M059J (cell line): ENCODE measurements around the gene VENTX. TPM values are rescaled to one million over a fixed set of nuclear protein-coding genes. Genes with fewer than 3 reads are reported as not detected.
"Not testable (repeated sequence)": the region's sequence is repeated elsewhere in the genome, so short reads cannot be mapped to it uniquely, and the experiment has no call there.

Experiments
- DNase-seq: peaks from one replicate; pipeline ENCODE4 v3.0.0-alpha.2; 2012; ENCODE audit warnings: low read depth
- total RNA-seq: library from RNA; depleted of rRNA; stranded (reverse); fragments of >200 nt; shearing (Covaris generic); gene quantifications from 2 replicates; pipeline ENCODE4 v1.2.3, GENCODE V29; 2014

VENTX gene
- total RNA-seq, 1 experiment from 2014 or later, result not detected

DNA sequence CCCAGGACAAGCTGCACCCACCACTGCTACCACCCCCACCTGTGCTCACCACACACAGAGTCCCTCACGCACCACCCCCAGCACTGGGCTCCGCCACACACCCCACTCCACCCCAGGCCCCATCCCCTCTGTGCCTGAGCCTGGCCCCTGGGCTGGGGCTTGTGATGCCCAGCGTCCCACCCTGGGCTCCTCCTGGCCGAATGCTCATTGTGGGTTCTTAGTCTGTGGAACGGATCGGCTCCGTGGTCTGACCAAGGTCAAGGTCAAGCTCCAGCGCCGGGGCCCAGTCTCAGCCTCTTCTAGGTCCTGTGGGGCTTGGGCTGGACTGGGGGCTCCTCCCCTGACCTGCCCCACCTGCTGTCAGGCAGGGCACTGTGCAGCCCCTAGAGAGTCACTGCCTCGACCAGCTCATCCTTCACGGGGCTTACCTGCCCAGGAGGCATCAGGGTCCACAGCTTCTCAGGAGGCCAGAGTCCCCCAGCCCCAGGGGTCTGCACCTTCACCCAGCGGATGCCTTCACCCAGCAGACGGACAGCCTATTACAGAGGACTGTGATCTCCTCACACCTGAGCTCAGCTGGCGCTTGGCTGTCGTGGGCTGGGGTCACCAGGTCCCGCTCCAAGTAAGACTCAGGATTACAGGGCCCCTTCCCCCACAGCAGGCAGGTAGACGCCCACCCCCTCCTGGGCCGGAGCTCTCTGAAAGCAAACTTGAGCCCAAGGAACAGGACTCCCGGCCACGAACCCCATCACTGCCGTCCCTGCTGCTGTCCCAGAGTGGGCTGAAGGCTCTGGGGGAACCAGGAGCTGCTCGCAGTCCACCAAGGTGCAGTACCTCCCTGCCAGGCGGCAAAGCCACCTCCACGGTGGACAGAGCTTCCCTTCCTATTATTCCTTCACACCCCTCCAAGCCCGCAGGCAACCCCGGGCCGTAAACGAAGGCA lies 22.9 kb upstream of the VENTX start:
- DNase-seq, result no peak

- no peak for DNase-seq
These were observed 22.1 kb upstream of the VENTX start for GRCh38 chr10:133215586-133215985.

DNA sequence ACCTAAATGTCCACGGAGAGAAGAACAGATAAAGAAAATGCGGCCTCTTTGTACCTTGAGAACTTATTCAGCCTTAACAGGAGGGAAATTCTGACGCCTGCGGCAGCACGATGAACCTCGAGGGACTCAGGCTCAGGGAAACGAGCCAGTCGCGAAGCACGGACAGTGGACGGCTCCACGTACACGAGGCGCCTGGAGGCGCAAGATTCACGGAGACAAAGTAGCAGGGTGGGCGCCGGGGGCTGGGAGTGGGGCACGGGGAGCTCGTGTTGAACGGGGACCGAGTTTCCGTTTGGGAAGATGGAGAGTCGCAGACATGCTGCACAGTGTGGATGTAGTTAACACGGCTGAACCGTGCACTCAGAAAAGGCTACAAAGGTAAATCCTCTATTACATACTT lies 20.9 kb upstream of the VENTX start:
- DNase-seq, result no peak

GRCh38 chr10:133217800-133218589 lies 19.7 kb upstream of the VENTX start:
- DNase-seq, result no peak

- no peak for DNase-seq
These were observed 18.8 kb upstream of the VENTX start for GRCh38 chr10:133218891-133219290.

DNA sequence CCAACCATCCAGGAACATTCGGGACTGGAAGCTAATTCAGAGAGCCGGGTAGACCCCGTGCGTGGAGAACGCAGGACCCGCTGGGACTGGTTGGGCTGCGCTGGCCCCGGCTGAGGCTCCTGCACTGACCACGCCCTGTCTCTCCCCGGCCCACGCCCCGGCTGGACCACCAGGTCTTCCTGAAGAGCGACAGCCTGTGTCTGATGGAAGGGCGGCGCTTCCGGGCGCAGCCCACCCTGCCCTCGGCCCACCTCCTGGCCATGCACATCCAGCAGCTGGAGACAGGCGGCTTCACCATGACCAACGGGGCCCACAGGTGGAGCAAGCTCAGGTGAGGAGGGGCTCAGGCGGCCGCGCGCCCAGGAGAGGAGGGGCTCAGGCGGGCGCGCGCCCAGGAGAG lies 17.9 kb upstream of the VENTX start:
- no peak for DNase-seq

DNA sequence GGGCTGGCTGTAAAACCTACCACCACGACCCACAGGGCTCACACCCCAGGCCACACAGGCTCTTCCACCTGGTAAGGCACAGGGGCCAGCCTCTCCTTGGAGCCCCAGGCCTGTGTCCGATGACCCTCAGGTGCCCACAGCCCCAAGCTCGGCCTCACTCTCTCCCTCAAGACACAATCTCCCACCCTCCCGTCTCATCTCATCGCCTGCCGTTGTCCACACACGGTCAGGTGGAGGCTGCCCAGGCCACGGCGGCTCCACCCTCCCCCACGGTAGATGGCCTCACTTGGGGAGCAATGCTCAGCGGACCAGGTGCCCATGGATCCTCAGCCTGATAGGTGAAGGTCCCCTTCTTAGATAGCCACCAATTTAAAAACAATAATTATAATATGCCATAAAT lies 16.3 kb upstream of the VENTX start:
- no peak for DNase-seq

GRCh38 chr10:133221756-133222155 lies 15.9 kb upstream of the VENTX start:
- not testable (repeated sequence) for DNase-seq

DNA sequence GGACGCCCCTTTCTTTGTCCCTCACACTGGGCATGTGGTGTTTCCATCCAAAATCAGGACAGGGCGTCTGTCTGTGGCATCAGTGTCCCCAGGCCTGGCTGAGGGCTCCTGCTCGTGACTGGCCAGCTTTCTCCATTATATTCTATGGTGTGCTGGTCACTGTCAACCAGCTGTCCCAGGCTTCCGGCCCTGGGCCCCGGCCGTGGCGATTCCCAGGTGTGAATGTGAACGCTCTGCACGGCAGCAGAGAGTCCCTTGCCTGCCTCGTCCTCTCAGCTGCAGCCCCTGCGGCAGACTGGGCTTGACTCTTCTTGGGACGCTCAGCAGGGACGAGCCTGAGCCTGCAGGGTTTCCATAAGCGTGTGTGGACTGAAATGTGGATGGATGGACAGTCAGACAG lies 13.6 kb upstream of the VENTX start:
- DNase-seq, result no peak

DNA sequence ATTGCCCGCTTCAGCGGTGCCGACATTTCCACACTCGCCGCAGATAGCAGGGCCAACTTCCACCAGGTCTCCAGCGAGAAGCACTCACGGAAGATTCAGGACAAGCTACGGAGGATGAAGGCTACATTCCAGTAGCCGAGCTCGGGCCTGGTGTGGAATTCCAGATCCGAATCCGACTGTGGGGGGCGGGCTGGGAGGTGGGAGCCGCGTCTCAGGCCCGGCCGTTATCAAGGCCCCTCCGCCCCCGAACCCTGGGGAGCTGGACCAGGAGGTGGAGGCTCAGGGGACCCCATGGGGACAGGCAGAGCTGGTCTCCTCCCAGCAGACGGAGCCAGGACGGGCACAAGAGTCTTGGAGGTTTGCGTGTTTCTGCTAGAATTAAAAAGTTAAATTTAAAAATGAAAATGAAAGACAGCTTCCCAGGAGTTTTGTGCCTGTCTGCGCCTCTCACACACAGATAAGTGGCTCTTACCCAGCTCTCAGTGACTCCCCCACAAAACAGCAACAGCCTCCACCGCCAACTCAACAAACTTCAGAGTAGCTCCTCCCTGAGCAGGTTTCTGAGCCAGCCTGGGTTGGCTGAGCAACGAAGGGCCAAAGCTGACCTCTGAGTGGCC lies 12.8 kb upstream of the VENTX start:
- no peak for DNase-seq

- peak; percentile 52 for DNase-seq
These were observed 11.9 kb upstream of the VENTX start for GRCh38 chr10:133225707-133226191.

GRCh38 chr10:133226251-133226808 lies 11.3 kb upstream of the VENTX start:
- DNase-seq, result no peak

DNA sequence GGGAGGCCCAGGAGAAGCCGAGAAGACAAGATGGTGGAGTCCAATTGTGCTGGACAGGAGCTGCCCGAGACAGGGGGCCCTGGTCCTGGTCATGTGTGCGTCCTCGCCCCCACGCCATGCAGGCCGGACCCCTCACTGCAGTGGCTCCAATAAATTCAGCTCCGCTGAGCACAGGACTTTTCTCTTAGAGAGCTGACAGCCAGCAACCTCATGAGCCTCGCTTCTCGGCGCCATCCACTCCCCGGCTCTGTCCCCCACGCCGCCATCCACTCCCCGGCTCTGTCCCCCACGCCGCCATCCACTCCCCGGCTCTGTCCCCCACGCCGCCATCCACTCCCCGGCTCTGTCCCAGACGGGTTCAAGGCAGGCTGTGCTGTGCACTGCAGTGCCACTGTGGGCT lies 10.4 kb upstream of the VENTX start:
- no peak for DNase-seq

DNA sequence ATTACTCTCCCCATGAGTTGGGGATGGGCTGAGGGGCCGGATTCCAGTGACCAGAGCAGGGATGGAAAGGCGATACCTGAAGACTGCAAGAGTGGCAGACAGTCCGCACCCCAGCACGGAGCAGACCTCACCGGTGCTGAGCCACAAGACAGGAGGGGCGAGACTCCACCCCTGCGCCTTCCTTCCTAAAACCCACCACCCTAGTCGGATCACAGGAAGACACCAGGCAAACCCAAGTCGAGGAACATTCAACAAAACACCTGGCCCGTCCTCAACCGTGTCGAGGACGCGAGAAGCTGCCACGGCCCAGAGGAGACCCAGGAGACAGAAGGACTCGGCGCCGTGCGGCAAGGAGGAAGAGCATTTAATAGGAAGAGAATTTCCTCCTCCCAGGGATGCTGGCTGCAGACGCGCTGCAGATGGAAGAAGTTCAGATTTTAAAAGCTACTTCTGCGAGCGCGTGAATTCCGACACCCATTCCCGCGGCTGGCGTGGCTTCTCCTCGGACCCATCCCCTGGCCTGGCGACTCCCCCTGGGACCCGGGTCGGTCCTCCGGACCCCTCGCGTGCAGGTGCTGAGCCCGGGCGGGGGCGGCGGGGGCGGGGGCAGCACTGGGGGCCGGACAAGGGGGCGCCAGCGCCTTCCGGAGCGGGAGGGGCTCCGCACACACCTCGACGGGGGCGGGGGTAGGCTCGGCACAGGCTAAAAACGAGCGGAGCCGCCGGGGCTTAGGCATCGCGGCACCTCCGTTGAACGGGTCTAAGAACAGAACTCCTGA lies 8.2 kb upstream of the VENTX start:
- DNase-seq, result no peak

GRCh38 chr10:133230044-133230361 lies 7.7 kb upstream of the VENTX start, which contains the start of gene UTF1:
Gene UTF1, plus strand, starts transcription at chr10:133230217. Its CDS starts 72 bp downstream, at chr10:133230289.
- DNase-seq, result no peak

- no peak for DNase-seq
These were observed 7.1 kb upstream of the VENTX start for GRCh38 chr10:133230387-133231195.

DNA sequence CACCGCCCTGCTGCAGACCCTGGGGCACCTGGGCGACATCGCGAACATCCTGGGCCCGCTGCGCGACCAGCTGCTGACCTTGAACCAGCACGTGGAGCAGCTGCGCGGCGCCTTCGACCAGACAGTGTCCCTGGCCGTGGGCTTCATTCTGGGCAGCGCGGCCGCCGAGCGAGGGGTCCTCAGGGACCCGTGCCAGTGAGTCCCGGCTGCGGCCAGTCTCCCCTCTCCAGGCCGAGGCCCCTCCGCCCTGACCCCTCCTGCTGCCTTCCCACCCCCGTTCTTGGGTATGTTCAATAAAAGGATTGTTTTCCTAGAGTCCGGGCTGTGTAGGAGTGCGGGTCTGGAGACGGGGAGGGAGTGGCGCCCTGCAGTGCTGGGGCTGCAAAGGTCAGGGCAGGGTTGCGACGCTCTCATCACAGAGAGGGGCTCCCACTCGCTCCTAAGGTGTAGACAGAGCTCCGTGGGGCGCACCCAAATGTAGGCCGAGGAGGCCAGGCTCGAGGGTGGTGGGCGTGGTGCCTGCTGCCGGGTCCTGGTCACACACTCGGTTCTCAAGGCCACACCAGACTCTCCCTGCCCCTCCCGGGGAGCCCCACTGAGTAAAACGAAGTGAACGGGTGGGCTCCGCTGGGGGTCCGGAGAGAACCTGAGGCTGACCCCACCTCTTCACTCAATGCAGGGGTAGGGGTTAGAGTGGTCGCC lies 6.3 kb upstream of the VENTX start:
- DNase-seq, result no peak

DNA sequence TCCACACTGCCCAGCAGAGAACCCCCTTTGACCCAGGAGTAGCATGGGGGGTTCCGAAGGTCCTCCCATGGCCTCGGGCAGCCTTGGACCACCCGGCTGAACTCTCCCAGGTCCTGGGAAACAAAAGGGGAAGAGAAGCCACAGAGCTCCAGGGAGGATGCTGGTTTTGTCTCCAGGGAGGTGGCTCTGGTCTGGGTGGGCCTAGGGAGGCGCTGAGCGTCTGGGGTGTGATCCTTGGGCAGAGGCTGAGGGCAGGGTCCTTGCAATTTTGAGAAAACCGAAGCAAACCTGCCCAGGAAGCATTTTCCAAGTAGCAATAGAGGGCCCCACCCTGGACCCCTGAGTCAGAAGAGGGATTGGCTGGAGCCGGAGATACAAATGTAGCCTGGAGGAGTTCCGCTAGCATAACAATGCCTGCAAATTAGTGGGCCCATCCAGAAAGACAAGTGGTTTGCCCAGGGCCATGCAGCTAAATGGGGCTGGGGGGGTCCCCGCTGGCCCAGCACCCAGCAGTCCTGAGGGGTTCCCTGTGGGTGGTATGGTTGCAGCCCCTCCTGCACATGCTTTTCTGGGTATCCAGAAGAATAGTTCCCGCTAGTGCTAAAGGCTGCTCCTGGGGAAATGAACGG lies 5.6 kb upstream of the VENTX start:
- DNase-seq, result no peak

- DNase-seq, result not testable (repeated sequence)
These were observed 2.9 kb upstream of the VENTX start for GRCh38 chr10:133234796-133235195.
